Astrocyte (in vitro differentiated cells and primary cell): Measurements from ENCODE around the gene HIVEP2. TPM values are rescaled to one million over a fixed set of nuclear protein-coding genes. Genes with fewer than 3 reads are reported as not detected.
A peak's percentile ranks its signal among the peaks of the same experiment; 100 is the strongest.

ENCODE experiments used
- DNase-seq: peaks from one replicate; pipeline ENCODE4 v3.0.0-alpha.2; 2010; ENCODE audit warnings: low read depth
- FAIRE-seq: peaks from 2 replicates; lab custom pipeline; 2011; peaks lifted over from hg19 to GRCh38; lab: Jason Lieb, UNC
- H2AFZ ChIP-seq: 2 replicates; pipeline ENCODE4 v1.6.0; 2012; ENCODE audit warnings: low read depth, low read length, inconsistent platforms
- H3K27ac ChIP-seq: 2 replicates; pipeline ENCODE4 v1.5.1; 2011; ENCODE audit warnings: low read depth, low read length, inconsistent platforms
- H3K27me3 ChIP-seq: 2 replicates; pipeline ENCODE4 v1.6.0; 2011; ENCODE audit warnings: low read length, inconsistent platforms; ENCODE audit not compliant: insufficient read depth
- H3K36me3 ChIP-seq: 2 replicates; pipeline ENCODE4 v1.5.1; 2011; ENCODE audit warnings: low read length, inconsistent platforms; ENCODE audit not compliant: insufficient read depth
- H3K4me1 ChIP-seq: 2 replicates; pipeline ENCODE4 v1.5.1; 2011; ENCODE audit warnings: low read length, inconsistent platforms; ENCODE audit not compliant: insufficient read depth
- H3K4me2 ChIP-seq: 2 replicates; pipeline ENCODE4 v1.6.0; 2012; ENCODE audit warnings: low read length, inconsistent platforms
- H3K4me3 ChIP-seq: 2 replicates; pipeline ENCODE4 v1.5.1; 2011; ENCODE audit warnings: low read depth, mild to moderate bottlenecking, low read length, inconsistent platforms; ENCODE audit not compliant: insufficient read depth
- H3K79me2 ChIP-seq: 2 replicates; pipeline ENCODE4 v1.6.0; 2012; ENCODE audit warnings: mild to moderate bottlenecking, low read length, inconsistent platforms; ENCODE audit not compliant: insufficient read depth
- H3K9ac ChIP-seq: 2 replicates; pipeline ENCODE4 v1.6.0; 2012; ENCODE audit warnings: mild to moderate bottlenecking, low read length, inconsistent platforms
- H3K9me3 ChIP-seq: 2 replicates; pipeline ENCODE4 v1.5.1; 2012; ENCODE audit warnings: low read depth, mild to moderate bottlenecking, low read length, inconsistent platforms; ENCODE audit not compliant: insufficient read depth
- H4K20me1 ChIP-seq: 2 replicates; pipeline ENCODE4 v1.6.0; 2012; ENCODE audit warnings: low read length, inconsistent platforms; ENCODE audit not compliant: insufficient read depth
- H3K27ac Mint-ChIP-seq: one replicate; pipeline ENCODE4 v1.8.0; 2021; ENCODE audit warnings: mild to moderate bottlenecking, mixed read lengths; ENCODE audit not compliant: unreplicated experiment
- H3K27me3 Mint-ChIP-seq: one replicate; pipeline ENCODE4 v1.8.0; 2021; ENCODE audit warnings: low read depth, mixed read lengths; ENCODE audit not compliant: unreplicated experiment
- H3K36me3 Mint-ChIP-seq: one replicate; pipeline ENCODE4 v1.8.0; 2021; ENCODE audit warnings: low read depth, mixed read lengths; ENCODE audit not compliant: unreplicated experiment
- H3K4me1 Mint-ChIP-seq: one replicate; pipeline ENCODE4 v1.8.0; 2021; ENCODE audit warnings: low read depth, mixed read lengths; ENCODE audit not compliant: unreplicated experiment
- H3K4me3 Mint-ChIP-seq: one replicate; pipeline ENCODE4 v1.8.0; 2021; ENCODE audit warnings: mild to moderate bottlenecking, moderate library complexity, mixed read lengths; ENCODE audit not compliant: unreplicated experiment
- H3K9me3 Mint-ChIP-seq: one replicate; pipeline ENCODE4 v1.8.0; 2021; ENCODE audit warnings: mild to moderate bottlenecking, mixed read lengths; ENCODE audit not compliant: unreplicated experiment
- EZH2 ChIP-seq: IDR thresholded peaks from 2 replicates; pipeline ENCODE4 v1.6.1; 2012; ENCODE audit warnings: mild to moderate bottlenecking, low read length, inconsistent platforms; ENCODE audit not compliant: insufficient read depth
- total RNA-seq: library from RNA; stranded (reverse); gene quantifications from 2 replicates; pipeline ENCODE4 v1.2.1, GENCODE V29; 2021
- TF ChIP-seq, protein P1 (sequence below): IDR thresholded peaks from 2 replicates; pipeline ENCODE4 v1.5.1; 2011; ENCODE audit warnings: low read depth, mild to moderate bottlenecking, inconsistent platforms, low read length, moderate library complexity; ENCODE audit not compliant: insufficient read depth

Gene HIVEP2
- total RNA-seq, 1 donor from 2014 or later: 21.2 TPM

DNA sequence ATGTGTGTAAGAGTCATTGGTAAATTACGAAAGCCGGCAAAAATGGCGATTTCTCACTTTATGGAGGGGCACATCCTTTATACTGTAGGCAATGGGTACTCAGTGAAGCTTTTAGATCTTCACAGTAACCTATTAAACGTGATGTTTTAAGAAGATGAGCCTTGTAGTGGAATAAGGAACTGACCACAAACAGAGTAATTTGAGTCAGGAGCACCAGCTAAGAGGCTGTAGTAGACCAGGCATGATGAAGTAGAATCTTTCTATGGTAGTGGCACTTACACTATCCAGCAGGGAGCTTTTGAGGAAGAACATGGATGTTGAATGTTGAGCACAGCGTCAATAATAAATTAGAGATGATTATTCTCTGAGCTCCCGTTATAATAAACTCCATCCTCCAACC lies 65.9 kb downstream of the HIVEP2 start:
- FAIRE-seq: no peak
- Histone ChIP-seq H3K9ac (no peak overlapping the region), H3K36me3 (no peaks in the 10 kb centered on the region), H3K27me3 (no peaks in the 10 kb centered on the region), H3K79me2 (peaks cover 93% of the 10 kb centered on the region), H3K9me3 (no peaks in the 10 kb centered on the region), H3K4me3 (no peak overlapping the region), H3K27ac (no peak overlapping the region), H4K20me1 (peaks cover 4% of the 10 kb centered on the region), H3K4me1 (peaks cover 19% of the 10 kb centered on the region), H3K4me2 (no peak overlapping the region), H2AFZ (no peak overlapping the region)
- TF ChIP-seq, protein P1, sequence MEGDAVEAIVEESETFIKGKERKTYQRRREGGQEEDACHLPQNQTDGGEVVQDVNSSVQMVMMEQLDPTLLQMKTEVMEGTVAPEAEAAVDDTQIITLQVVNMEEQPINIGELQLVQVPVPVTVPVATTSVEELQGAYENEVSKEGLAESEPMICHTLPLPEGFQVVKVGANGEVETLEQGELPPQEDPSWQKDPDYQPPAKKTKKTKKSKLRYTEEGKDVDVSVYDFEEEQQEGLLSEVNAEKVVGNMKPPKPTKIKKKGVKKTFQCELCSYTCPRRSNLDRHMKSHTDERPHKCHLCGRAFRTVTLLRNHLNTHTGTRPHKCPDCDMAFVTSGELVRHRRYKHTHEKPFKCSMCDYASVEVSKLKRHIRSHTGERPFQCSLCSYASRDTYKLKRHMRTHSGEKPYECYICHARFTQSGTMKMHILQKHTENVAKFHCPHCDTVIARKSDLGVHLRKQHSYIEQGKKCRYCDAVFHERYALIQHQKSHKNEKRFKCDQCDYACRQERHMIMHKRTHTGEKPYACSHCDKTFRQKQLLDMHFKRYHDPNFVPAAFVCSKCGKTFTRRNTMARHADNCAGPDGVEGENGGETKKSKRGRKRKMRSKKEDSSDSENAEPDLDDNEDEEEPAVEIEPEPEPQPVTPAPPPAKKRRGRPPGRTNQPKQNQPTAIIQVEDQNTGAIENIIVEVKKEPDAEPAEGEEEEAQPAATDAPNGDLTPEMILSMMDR: no peak
- no peak for TF ChIP-seq EZH2
- peaks cover 54% of the 10 kb centered on the region for H3K4me1 Mint-ChIP-seq
- no peak overlapping the region for H3K27ac Mint-ChIP-seq
- no peaks in the 10 kb centered on the region for H3K27me3 Mint-ChIP-seq
- no peaks in the 10 kb centered on the region for H3K9me3 Mint-ChIP-seq
- H3K36me3 Mint-ChIP-seq: peaks cover 13% of the 10 kb centered on the region
- DNase-seq: no peak
- no peak overlapping the region for H3K4me3 Mint-ChIP-seq

DNA sequence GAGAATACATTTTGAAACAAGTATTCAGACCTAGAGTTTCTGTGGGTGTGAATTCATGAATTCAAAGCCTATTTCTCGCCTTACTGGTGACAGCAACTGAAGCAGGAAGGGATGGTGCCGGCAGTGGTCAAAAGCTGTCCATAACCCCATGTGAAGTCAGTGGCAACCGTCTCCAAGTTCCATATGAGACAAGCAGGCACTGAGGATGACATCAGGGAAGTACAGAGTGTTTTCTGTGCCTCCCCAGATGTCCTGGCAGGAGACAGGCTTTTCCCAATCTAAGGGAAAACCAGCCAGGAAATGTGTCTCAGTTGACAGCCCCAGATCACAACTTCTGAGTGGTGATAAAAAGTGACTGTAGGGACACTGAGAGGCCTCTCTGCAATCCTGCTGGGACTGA lies 66.6 kb downstream of the HIVEP2 start:
- H3K36me3 ChIP-seq: no peaks in the 10 kb centered on the region
- peaks cover 4% of the 10 kb centered on the region for H4K20me1 ChIP-seq
- H3K27ac ChIP-seq: no peak overlapping the region
- FAIRE-seq: no peak
- H3K4me2 ChIP-seq: no peak overlapping the region
- no peak for DNase-seq
- Mint-ChIP-seq H3K27me3 (no peaks in the 10 kb centered on the region), H3K4me1 (peaks cover 54% of the 10 kb centered on the region), H3K4me3 (no peak overlapping the region), H3K27ac (no peak overlapping the region), H3K36me3 (peaks cover 13% of the 10 kb centered on the region), H3K9me3 (no peaks in the 10 kb centered on the region)
- TF ChIP-seq, protein P1: no peak
- no peak for TF ChIP-seq EZH2
- H3K4me3 ChIP-seq: no peak overlapping the region
- H2AFZ ChIP-seq: no peak overlapping the region
- H3K27me3 ChIP-seq: no peaks in the 10 kb centered on the region
- H3K79me2 ChIP-seq: peaks cover 93% of the 10 kb centered on the region
- H3K9me3 ChIP-seq: no peaks in the 10 kb centered on the region
- H3K9ac ChIP-seq: no peak overlapping the region
- H3K4me1 ChIP-seq: peaks cover 15% of the 10 kb centered on the region

DNA sequence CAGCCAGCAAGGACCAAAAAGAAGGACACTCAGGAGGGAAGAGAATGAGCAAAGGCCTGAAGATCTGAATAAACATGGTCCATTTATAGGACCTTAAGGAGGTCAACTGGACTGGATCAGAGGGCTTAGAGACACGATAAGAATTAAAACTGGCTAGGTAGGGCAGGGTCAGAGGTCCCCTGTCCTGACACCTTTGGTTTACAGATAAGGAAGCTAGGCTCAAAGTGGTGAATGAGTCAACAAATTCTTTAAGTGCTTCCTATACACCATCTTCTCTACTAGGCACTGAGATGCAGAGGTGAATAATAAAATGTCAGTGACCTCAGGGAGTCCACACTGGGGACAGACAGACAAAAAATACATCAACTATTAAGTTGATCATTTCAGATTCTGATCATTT lies 70.3 kb downstream of the HIVEP2 start:
- peaks cover 4% of the 10 kb centered on the region for H4K20me1 ChIP-seq
- no peak overlapping the region for H3K4me3 ChIP-seq
- no peak for FAIRE-seq
- H3K79me2 ChIP-seq: peaks cover 83% of the 10 kb centered on the region
- Mint-ChIP-seq H3K27me3 (no peaks in the 10 kb centered on the region), H3K4me1 (peaks cover 58% of the 10 kb centered on the region), H3K36me3 (peaks cover 6% of the 10 kb centered on the region), H3K27ac (peak overlapping the region; percentile 34), H3K9me3 (no peaks in the 10 kb centered on the region), H3K4me3 (peak overlapping the region; percentile 54)
- no peaks in the 10 kb centered on the region for H3K36me3 ChIP-seq
- no peak overlapping the region for H3K4me2 ChIP-seq
- H3K27ac ChIP-seq: no peak overlapping the region
- H3K9ac ChIP-seq: no peak overlapping the region
- H3K4me1 ChIP-seq: peaks cover 19% of the 10 kb centered on the region
- H3K9me3 ChIP-seq: no peaks in the 10 kb centered on the region
- TF ChIP-seq EZH2: no peak
- TF ChIP-seq, protein P1: no peak
- no peak overlapping the region for H2AFZ ChIP-seq
- H3K27me3 ChIP-seq: no peaks in the 10 kb centered on the region
- no peak for DNase-seq
